Body of pancreas (tissue), 4 donors: ENCODE measurements around the gene GPR27. TPM values are rescaled to one million over a fixed set of nuclear protein-coding genes. Genes with fewer than 3 reads are reported as not detected.

Source experiments
- ATAC-seq: fragments of 150-250 bp; one replicate; pipeline ENCODE4 v1.9.1; 2016
- DNase-seq, 4 donors: peaks; one replicate each; pipeline ENCODE4 v3.0.0-alpha.2; 2019
- H3K27ac ChIP-seq, 4 donors: fragments of 200-600 bp; sonication (generic); 1 replicate in 3 of 4; 2 replicates in 1 of 4; pipeline versions ENCODE4 v1.5.1 to v1.6.1; 2016 to 2019; ENCODE audit warnings: mild to moderate bottlenecking in 1 of 4, mixed read lengths in 1 of 4, moderate library complexity in 1 of 4
- H3K27me3 ChIP-seq, 2 donors: fragments of 200-600 bp; sonication (generic); one replicate each; pipeline ENCODE4 v1.6.0; 2016; ENCODE audit warnings: mild to moderate bottlenecking in 1 of 2
- H3K36me3 ChIP-seq, 2 donors: fragments of 200-600 bp; sonication (generic); replicated peaks in 1 of 2; 2 replicates each; pipeline ENCODE4 v1.5.1; 2016; ENCODE audit warnings: low read depth in 2 of 2; ENCODE audit not compliant: insufficient read depth in 1 of 2
- H3K4me1 ChIP-seq: fragments of 200-600 bp; sonication (generic); one replicate; pipeline ENCODE4 v1.6.0; 2016
- H3K4me3 ChIP-seq, 2 donors: fragments of 200-600 bp; sonication (generic); 1 replicate in 1 of 2; 2 replicates in 1 of 2; pipeline ENCODE4 v1.5.1; 2016 to 2019
- H3K9me3 ChIP-seq, 3 donors: fragments of 200-600 bp; sonication (generic); 1 replicate in 2 of 3; 2 replicates in 1 of 3; pipeline ENCODE4 v1.5.1; 2016
- POLR2A ChIP-seq, 3 donors: fragments of 450-650 bp; IDR thresholded peaks; one replicate each; pipeline ENCODE4 v1.6.1; 2016; ENCODE audit warnings: antibody characterized with exemption in 3 of 3, mild to moderate bottlenecking in 2 of 3
- WGBS, 2 donors: methylation state at CpG; one replicate each; pipeline ENCODE4 v1.1.5; 2017; 5-methylcytosine and 5-hydroxymethylcytosine counted together
- intact Hi-C: fragments of 100-400 bp; cut with DNase I; formaldehyde crosslinking; loops from one replicate; pipeline ENCODE4 v1.15.1; 2023
- total RNA-seq, 2 donors: library from RNA; depleted of rRNA; stranded (reverse); fragments of >200 nt; gene quantifications; one replicate each; pipeline ENCODE4 v1.1.0, GENCODE V29; 2016
- TF ChIP-seq, protein P1 (sequence below), 7 experiments: fragments of 450-650 bp in 4 of 7; fragments of 200-600 bp in 3 of 7; sonication (generic) in 3 of 7; IDR thresholded peaks; one replicate each; pipeline ENCODE4 v1.5.1; 2016 to 2019; ENCODE audit warnings: antibody characterized with exemption in 7 of 7

GPR27 gene
- total RNA-seq, 2 donors from 2014 or later, result 0.33 to 2.3 TPM

DNA sequence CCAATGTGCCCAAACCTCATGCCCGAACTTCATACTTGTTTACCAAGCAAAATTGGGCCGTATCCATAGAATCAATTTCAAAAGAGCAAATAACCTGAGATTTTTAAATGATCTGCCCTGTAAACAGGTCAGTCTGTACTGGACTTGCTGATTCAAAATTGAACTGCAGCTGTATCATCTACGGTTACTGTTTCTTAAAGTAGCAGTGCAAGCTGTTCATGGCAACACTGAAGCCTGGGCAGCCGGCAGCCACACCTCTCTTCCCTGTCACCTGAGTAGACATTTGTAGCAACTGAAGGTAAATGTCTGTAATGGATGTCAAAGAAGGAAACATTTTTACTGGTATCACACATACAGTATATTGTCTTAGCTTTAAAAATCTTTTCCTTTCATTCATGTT is 39.1 kb upstream of the GPR27 start:
- intact Hi-C loops, result no loop called here

DNA sequence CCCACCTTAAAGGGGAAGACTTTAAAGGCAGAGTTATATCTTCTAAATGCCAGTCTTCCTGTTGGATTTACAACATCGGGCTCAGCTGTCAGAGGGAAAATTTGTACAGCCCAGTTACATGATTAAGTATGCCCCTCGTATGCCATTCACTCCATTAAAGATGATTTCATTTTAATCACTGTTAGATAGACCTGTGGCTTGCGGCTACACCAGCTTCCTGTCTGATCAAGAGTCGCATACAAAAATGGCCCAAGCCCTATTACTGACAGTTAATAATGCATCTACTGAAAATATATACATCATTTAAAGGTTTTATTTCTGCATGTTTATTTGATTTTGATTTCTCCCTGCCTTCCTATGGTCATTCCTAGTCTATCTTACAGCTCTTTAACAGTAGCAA is 35.6 kb upstream of the GPR27 start:
- no peaks in the 10 kb centered on the region for H3K9me3 ChIP-seq
- TF ChIP-seq, protein P1, sequence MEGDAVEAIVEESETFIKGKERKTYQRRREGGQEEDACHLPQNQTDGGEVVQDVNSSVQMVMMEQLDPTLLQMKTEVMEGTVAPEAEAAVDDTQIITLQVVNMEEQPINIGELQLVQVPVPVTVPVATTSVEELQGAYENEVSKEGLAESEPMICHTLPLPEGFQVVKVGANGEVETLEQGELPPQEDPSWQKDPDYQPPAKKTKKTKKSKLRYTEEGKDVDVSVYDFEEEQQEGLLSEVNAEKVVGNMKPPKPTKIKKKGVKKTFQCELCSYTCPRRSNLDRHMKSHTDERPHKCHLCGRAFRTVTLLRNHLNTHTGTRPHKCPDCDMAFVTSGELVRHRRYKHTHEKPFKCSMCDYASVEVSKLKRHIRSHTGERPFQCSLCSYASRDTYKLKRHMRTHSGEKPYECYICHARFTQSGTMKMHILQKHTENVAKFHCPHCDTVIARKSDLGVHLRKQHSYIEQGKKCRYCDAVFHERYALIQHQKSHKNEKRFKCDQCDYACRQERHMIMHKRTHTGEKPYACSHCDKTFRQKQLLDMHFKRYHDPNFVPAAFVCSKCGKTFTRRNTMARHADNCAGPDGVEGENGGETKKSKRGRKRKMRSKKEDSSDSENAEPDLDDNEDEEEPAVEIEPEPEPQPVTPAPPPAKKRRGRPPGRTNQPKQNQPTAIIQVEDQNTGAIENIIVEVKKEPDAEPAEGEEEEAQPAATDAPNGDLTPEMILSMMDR (IDR thresholded peaks at IDR 0.05), result no peak
- no peak for TF ChIP-seq POLR2A (IDR thresholded peaks at IDR 0.05)
- H3K27ac ChIP-seq, result no peak overlapping the region
- WGBS, 2 donors, result 69 to 80% methylated on average over 4 of the region's 4 CpGs
- DNase-seq (no peak), ATAC-seq (no peak)
- H3K4me3 ChIP-seq, result no peak overlapping the region
- no peaks in the 10 kb centered on the region for H3K27me3 ChIP-seq
- no peaks in the 10 kb centered on the region for H3K36me3 ChIP-seq
- peaks cover under 1% of the 10 kb centered on the region for H3K4me1 ChIP-seq
- intact Hi-C loops, result no loop called here

More for the DNA sequence above, 39.1 kb upstream of the GPR27 start:
- Histone ChIP-seq H3K36me3 (no peaks in the 10 kb centered on the region), H3K27ac (no peak overlapping the region), H3K9me3 (no peaks in the 10 kb centered on the region), H3K27me3 (no peaks in the 10 kb centered on the region), H3K4me1 (peaks cover 24% of the 10 kb centered on the region), H3K4me3 (no peak overlapping the region)
- WGBS, 2 donors, result 57 to 58% methylated on average over 4 of the region's 4 CpGs
- no peak for DNase-seq
- TF ChIP-seq POLR2A (IDR thresholded peaks at IDR 0.05), result no peak
- TF ChIP-seq, protein P1 (IDR thresholded peaks at IDR 0.05), result no peak
- no peak for ATAC-seq

DNA sequence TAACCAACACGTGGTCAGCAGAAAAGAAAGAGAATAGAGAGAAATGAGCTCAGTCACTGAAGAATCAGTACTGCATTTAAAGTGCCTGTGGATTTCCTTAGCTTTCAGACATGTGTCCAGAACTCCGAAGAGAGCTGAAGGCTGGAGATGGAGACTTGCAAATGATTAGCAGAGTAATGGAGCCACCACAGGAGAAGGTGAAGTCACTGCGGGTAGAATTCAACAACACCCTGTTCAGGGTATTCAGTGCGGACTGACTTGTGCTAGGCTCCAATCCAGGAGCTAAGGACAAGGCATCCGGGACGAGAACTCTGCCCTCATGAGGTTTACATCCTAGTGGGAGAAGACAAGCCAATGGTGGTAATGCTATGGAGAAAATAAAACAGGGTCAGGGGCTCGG is 32.7 kb upstream of the GPR27 start:
- Histone ChIP-seq H3K27ac (no peak overlapping the region), H3K27me3 (no peaks in the 10 kb centered on the region), H3K4me1 (peaks cover 16% of the 10 kb centered on the region), H3K9me3 (no peaks in the 10 kb centered on the region), H3K4me3 (no peak overlapping the region), H3K36me3 (no peaks in the 10 kb centered on the region)
- ATAC-seq, result no peak
- intact Hi-C loops, result no loop called here
- no peak for TF ChIP-seq POLR2A (IDR thresholded peaks at IDR 0.05)
- TF ChIP-seq, protein P1 (IDR thresholded peaks at IDR 0.05), result no peak
- DNase-seq, result no peak
- whole genome bisulfite sequencing, 2 donors, result 90% methylated on average over 7 of the region's 7 CpGs

DNA sequence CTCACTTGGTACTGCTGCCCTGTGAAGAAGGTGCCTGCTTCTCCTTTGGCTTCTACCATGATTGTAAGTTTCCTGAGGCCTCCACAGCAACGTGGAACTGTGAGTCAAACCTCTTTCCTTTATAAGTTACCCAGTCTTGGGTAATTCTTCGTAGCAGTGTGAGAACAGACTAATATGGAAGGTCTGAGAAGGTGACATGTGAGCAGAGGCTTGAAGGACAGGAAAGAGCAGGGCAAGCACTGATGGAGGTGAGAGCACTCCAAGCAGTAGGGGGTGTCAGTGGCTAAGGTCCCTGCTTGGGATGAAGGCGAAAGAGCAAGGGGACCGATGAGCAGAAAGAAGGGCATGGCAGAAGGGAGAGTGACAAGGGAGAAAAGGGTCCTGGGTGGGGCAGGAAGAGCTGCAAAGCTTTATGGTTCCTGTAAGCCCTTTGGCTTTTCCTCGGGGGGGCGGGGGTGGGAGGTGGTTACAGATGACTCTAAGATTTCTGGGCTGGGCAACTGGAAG is 32.0 kb upstream of the GPR27 start:
- TF ChIP-seq, protein P1 (IDR thresholded peaks at IDR 0.05), result no peak
- no peak for TF ChIP-seq POLR2A (IDR thresholded peaks at IDR 0.05)
- DNase-seq (no peak), ATAC-seq (no peak)
- WGBS, 2 donors, result 73 to 81% methylated on average over 6 of the region's 6 CpGs
- H3K27ac ChIP-seq, result no peak overlapping the region
- H3K27me3 ChIP-seq, result no peaks in the 10 kb centered on the region
- peaks cover 18% of the 10 kb centered on the region for H3K4me1 ChIP-seq
- H3K9me3 ChIP-seq, result no peaks in the 10 kb centered on the region
- intact Hi-C loops, result no loop called here
- H3K4me3 ChIP-seq, result no peak overlapping the region
- H3K36me3 ChIP-seq, result no peaks in the 10 kb centered on the region

DNA sequence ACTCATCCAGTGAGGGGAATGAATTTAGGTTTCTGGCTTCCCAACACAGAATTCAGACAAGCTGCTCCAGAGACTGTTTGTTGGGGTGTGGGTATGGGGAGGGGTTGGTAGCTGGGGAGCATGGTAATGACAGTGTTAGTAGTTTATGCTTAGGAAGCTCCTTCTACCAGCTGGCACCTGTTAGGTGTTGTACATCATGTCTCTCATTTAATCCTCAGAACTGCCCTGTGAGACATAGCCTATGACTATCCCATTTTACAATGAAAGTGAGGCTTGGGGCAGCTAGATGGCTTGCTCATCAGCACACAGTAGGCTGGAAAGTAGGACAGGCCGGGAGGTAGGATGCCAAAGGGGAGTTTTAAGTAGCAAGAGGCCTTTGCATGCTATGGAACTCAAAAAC is 31.0 kb upstream of the GPR27 start:
- DNase-seq (no peak), ATAC-seq (no peak)
- H3K27ac ChIP-seq, result no peak overlapping the region
- no peaks in the 10 kb centered on the region for H3K36me3 ChIP-seq
- H3K4me3 ChIP-seq, result no peak overlapping the region
- peaks cover 18% of the 10 kb centered on the region for H3K4me1 ChIP-seq
- H3K9me3 ChIP-seq, result no peaks in the 10 kb centered on the region
- intact Hi-C loops, result no loop called here
- no peaks in the 10 kb centered on the region for H3K27me3 ChIP-seq
- no peak for TF ChIP-seq POLR2A (IDR thresholded peaks at IDR 0.05)
- TF ChIP-seq, protein P1 (IDR thresholded peaks at IDR 0.05), result no peak
- 88 to 93% methylated on average over 1 of the region's 1 CpG for WGBS, 2 donors
